ENCODE results near the gene NMB. TPM values are rescaled to one million over a fixed set of nuclear protein-coding genes. Genes with fewer than 3 reads are reported as not detected.
"Not testable (repeated sequence)": the region's sequence is repeated elsewhere in the genome, so short reads cannot be mapped to it uniquely, and the experiment has no call there.

The NMB gene
- total RNA-seq, 4 donors from 2014 or later, result 27.3 to 157 (median 68.0) TPM

GRCh38 chr15:84696757-84697156, 38.8 kb upstream of the NMB start:
- no peak overlapping the region for H3K27ac ChIP-seq
- no peaks in the 10 kb centered on the region for H3K9me3 ChIP-seq
- DNase-seq (ENCODE audit: low spot score in 2 of 2), result no peak
- 75 to 77% methylated on average over 4 of the region's 4 CpGs for WGBS, 2 donors
- no peaks in the 10 kb centered on the region for H3K27me3 ChIP-seq
- no peaks in the 10 kb centered on the region for H3K36me3 ChIP-seq
- H3K4me3 ChIP-seq, result no peak overlapping the region
- TF ChIP-seq POLR2A (IDR thresholded peaks at IDR 0.05) (no peak), EP300 (IDR thresholded peaks at IDR 0.05) (no peak)
- TF ChIP-seq, protein P1, sequence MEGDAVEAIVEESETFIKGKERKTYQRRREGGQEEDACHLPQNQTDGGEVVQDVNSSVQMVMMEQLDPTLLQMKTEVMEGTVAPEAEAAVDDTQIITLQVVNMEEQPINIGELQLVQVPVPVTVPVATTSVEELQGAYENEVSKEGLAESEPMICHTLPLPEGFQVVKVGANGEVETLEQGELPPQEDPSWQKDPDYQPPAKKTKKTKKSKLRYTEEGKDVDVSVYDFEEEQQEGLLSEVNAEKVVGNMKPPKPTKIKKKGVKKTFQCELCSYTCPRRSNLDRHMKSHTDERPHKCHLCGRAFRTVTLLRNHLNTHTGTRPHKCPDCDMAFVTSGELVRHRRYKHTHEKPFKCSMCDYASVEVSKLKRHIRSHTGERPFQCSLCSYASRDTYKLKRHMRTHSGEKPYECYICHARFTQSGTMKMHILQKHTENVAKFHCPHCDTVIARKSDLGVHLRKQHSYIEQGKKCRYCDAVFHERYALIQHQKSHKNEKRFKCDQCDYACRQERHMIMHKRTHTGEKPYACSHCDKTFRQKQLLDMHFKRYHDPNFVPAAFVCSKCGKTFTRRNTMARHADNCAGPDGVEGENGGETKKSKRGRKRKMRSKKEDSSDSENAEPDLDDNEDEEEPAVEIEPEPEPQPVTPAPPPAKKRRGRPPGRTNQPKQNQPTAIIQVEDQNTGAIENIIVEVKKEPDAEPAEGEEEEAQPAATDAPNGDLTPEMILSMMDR (IDR thresholded peaks at IDR 0.05), result no peak
- H3K4me1 ChIP-seq, result peaks cover 0 to 27% (median 0%) of the 10 kb centered on the region in 4 donors

GRCh38 chr15:84690342-84690741, 32.3 kb upstream of the NMB start:
- 94% methylated on average over 8 of the region's 8 CpGs for WGBS, 2 donors
- no peaks in the 10 kb centered on the region for H3K27me3 ChIP-seq
- no peak overlapping the region for H3K4me3 ChIP-seq
- TF ChIP-seq EP300 (IDR thresholded peaks at IDR 0.05) (no peak), POLR2A (IDR thresholded peaks at IDR 0.05) (no peak)
- TF ChIP-seq, protein P1 (IDR thresholded peaks at IDR 0.05), result no peak
- H3K36me3 ChIP-seq, result peaks cover 0 to 40% (median 0%) of the 10 kb centered on the region in 3 donors
- no peak overlapping the region for H3K27ac ChIP-seq
- DNase-seq (ENCODE audit: low spot score in 2 of 2), result no peak
- peaks cover 0 to 14% (median 0%) of the 10 kb centered on the region in 4 donors for H3K4me1 ChIP-seq
- H3K9me3 ChIP-seq, result no peaks in the 10 kb centered on the region

GRCh38 chr15:84689858-84690257, 31.9 kb upstream of the NMB start:
- 92 to 93% methylated on average over 4 of the region's 4 CpGs for WGBS, 2 donors
- Histone ChIP-seq H3K36me3 (peaks cover 0 to 43% (median 0%) of the 10 kb centered on the region in 3 donors), H3K27ac (no peak overlapping the region), H3K27me3 (no peaks in the 10 kb centered on the region), H3K9me3 (no peaks in the 10 kb centered on the region), H3K4me3 (no peak overlapping the region), H3K4me1 (peaks cover 0 to 14% (median 0%) of the 10 kb centered on the region in 4 donors)
- DNase-seq (ENCODE audit: low spot score in 2 of 2), result no peak
- TF ChIP-seq, protein P1 (IDR thresholded peaks at IDR 0.05), result no peak
- TF ChIP-seq POLR2A (IDR thresholded peaks at IDR 0.05) (no peak), EP300 (IDR thresholded peaks at IDR 0.05) (no peak)

- H3K4me1 ChIP-seq; H3K27ac ChIP-seq; H3K9me3 ChIP-seq; H3K4me3 ChIP-seq; H3K27me3 ChIP-seq; DNase-seq (ENCODE audit: low spot score in 2 of 2): not testable (repeated sequence)
- peaks cover 0 to 67% (median 0%) of the 10 kb centered on the region in 3 donors for H3K36me3 ChIP-seq
- 79 to 82% methylated on average over 7 of the region's 7 CpGs for whole genome bisulfite sequencing, 2 donors
Observed at GRCh38 chr15:84686446-84686845, 28.4 kb upstream of the NMB start.

DNA sequence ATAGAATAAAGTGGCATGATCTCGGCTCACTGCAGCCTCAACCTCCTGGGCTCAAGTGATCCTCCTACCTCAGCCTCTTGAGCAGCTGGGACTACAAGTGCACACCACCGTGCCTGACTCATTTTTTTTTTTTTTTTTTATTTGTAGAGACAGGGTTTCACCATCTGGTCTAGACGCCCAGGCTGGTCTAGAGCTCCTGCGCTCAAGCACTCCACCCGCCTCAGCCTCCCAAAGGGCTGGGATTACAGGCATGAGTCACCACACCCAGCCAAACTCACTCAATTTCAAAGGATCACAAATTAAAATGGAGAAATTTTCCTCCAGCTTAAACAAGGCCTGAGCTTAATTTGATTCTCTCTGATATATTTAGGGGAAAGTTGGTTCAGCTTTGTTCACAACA, 27.3 kb upstream of the NMB start:
- no peak overlapping the region for H3K27ac ChIP-seq
- H3K36me3 ChIP-seq, result peaks cover 0 to 67% (median 0%) of the 10 kb centered on the region in 3 donors
- no peak for TF ChIP-seq EP300 (IDR thresholded peaks at IDR 0.05)
- TF ChIP-seq POLR2A (IDR thresholded peaks at IDR 0.05), result no peak
- no peaks in the 10 kb centered on the region for H3K9me3 ChIP-seq
- DNase-seq (ENCODE audit: low spot score in 2 of 2), result peak in 1 of 2 donors; percentile 22
- peaks cover 0 to 5% (median 0%) of the 10 kb centered on the region in 4 donors for H3K4me1 ChIP-seq
- 74 to 77% methylated on average over 5 of the region's 5 CpGs for WGBS, 2 donors
- H3K27me3 ChIP-seq, result no peaks in the 10 kb centered on the region
- H3K4me3 ChIP-seq, result no peak overlapping the region

DNA sequence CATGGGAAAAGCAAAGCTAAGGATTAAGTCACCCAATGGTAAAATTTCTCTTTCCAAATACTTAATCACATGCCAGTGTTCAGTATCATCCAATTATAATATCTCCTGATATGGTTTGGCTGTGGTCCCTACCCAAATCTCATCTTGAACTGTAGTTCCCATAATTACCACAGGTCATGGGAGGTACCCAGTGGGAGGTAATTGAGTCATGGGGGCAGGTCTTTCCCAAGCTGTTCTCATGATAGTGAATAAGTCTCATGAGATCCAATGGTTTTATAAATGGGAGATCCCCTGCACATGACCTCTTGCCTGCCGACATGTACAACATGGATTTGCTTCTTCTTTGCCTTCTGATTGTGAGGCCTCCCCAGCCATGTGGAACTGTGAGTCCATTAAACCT, 26.1 kb upstream of the NMB start:
- peaks cover 0 to 70% (median 0%) of the 10 kb centered on the region in 3 donors for H3K36me3 ChIP-seq
- H3K27me3 ChIP-seq, result no peaks in the 10 kb centered on the region
- WGBS, 2 donors, result 41 to 52% methylated on average over 1 of the region's 1 CpG
- TF ChIP-seq EP300 (IDR thresholded peaks at IDR 0.05), result no peak
- TF ChIP-seq, protein P1 (IDR thresholded peaks at IDR 0.05), result no peak
- H3K27ac ChIP-seq, result no peak overlapping the region
- H3K9me3 ChIP-seq, result no peaks in the 10 kb centered on the region
- H3K4me3 ChIP-seq, result no peak overlapping the region
- H3K4me1 ChIP-seq, result peaks cover 0 to 5% (median 0%) of the 10 kb centered on the region in 4 donors
- no peak for DNase-seq (ENCODE audit: low spot score in 2 of 2)
